Measurements from ENCODE around the gene SDK1.

The SDK1 gene

GRCh38 chr7:4172883-4173282 is 871.8 kb downstream of the SDK1 start:
- CTCF ChIA-PET = no interaction called here
- H3K4me1 ChIP-seq (ENCODE audit: control insufficient read depth, insufficient read depth, low read length) = no peaks in the 10 kb centered on the region
- no peaks in the 10 kb centered on the region for H3K9me3 ChIP-seq (ENCODE audit: control insufficient read depth, insufficient read depth, low read depth, low read length)
- POLR2A ChIA-PET = no interaction called here
- TF ChIP-seq HOXC10 (CRISPR knock-in tag; IDR thresholded peaks at IDR 0.05) (no peak), INSM2 (tag by site-specific recombination; IDR thresholded peaks at IDR 0.05) (no peak)
- no peak overlapping the region for H3K27ac ChIP-seq (ENCODE audit: extremely low read depth, low read depth, low read length)
- no peak overlapping the region for H3K4me3 ChIP-seq (ENCODE audit: low read depth, low read length)
- H3K36me3 ChIP-seq (ENCODE audit: control insufficient read depth in 2 of 2, insufficient read depth in 1 of 2, low read length in 2 of 2) = no peaks in the 10 kb centered on the region

- H3K27ac ChIP-seq (ENCODE audit: extremely low read depth, low read depth, low read length) = no peak overlapping the region
- no peaks in the 10 kb centered on the region for H3K36me3 ChIP-seq (ENCODE audit: control insufficient read depth in 2 of 2, insufficient read depth in 1 of 2, low read length in 2 of 2)
- CTCF ChIA-PET = no interaction called here
- no peaks in the 10 kb centered on the region for H3K4me1 ChIP-seq (ENCODE audit: control insufficient read depth, insufficient read depth, low read length)
- TF ChIP-seq BCL11B (tag by site-specific recombination; IDR thresholded peaks at IDR 0.05; ENCODE audit: low read depth) = no peak
- TF ChIP-seq ZNF660 (tag by site-specific recombination; IDR thresholded peaks at IDR 0.05) = no peak
- TF ChIP-seq KLF16 (tag by site-specific recombination; IDR thresholded peaks at IDR 0.05) = no peak
- no peak for TF ChIP-seq ZNF362 (tag by site-specific recombination; IDR thresholded peaks at IDR 0.05)
- no peak for TF ChIP-seq TRIM28 (IDR thresholded peaks at IDR 0.05; ENCODE audit: borderline replicate concordance, low read length)
- TF ChIP-seq KLF17 (tag by site-specific recombination; IDR thresholded peaks at IDR 0.05) = no peak
- TF ChIP-seq SCRT2 (tag by site-specific recombination; IDR thresholded peaks at IDR 0.05) = no peak
- TF ChIP-seq MEIS1 (CRISPR knock-in tag; IDR thresholded peaks at IDR 0.05; ENCODE audit: borderline replicate concordance) = no peak
- no peak for TF ChIP-seq ZNF324 (tag by site-specific recombination; IDR thresholded peaks at IDR 0.05)
- no peak for TF ChIP-seq ZNF48 (tag by site-specific recombination; IDR thresholded peaks at IDR 0.05)
- TF ChIP-seq ZBTB10 (tag by site-specific recombination; IDR thresholded peaks at IDR 0.05) = no peak
- TF ChIP-seq ZBTB20 (tag by site-specific recombination; IDR thresholded peaks at IDR 0.05) = no peak
- no peak for TF ChIP-seq ZNF184 (tag by site-specific recombination; IDR thresholded peaks at IDR 0.05)
- TF ChIP-seq ZIC2 (tag by site-specific recombination; IDR thresholded peaks at IDR 0.05) = no peak
- no peak for TF ChIP-seq ELK4 (IDR thresholded peaks at IDR 0.05; ENCODE audit: borderline replicate concordance, low read depth, low read length)
- H3K9me3 ChIP-seq (ENCODE audit: control insufficient read depth, insufficient read depth, low read depth, low read length) = no peaks in the 10 kb centered on the region
- no peak overlapping the region for H3K4me3 ChIP-seq (ENCODE audit: low read depth, low read length)
- POLR2A ChIA-PET = no interaction called here
Measured at GRCh38 chr7:4173615-4174014, 872.6 kb downstream of the SDK1 start.

Data from HEK293 (cell line).